Colonic mucosa (tissue), 4 donors: ENCODE data around the gene SERPINB6. TPM values are rescaled to one million over a fixed set of nuclear protein-coding genes. Genes with fewer than 3 reads are reported as not detected.
A peak's percentile ranks its signal among the peaks of the same experiment; 100 is the strongest.
"Not testable (repeated sequence)": the region's sequence is repeated elsewhere in the genome, so short reads cannot be mapped to it uniquely, and the experiment has no call there.

Source experiments
- DNase-seq: peaks from one replicate; pipeline ENCODE4 v3.0.0-alpha.2; 2020
- H3K27ac ChIP-seq: fragments of 200-600 bp; one replicate; pipeline ENCODE4 v1.8.0; 2021
- H3K27me3 ChIP-seq: fragments of 200-600 bp; one replicate; pipeline ENCODE4 v1.8.0; 2021
- H3K36me3 ChIP-seq: fragments of 200-600 bp; one replicate; pipeline ENCODE4 v1.8.0; 2021
- H3K4me1 ChIP-seq: fragments of 200-600 bp; one replicate; pipeline ENCODE4 v1.8.0; 2021; ENCODE audit warnings: mild to moderate bottlenecking
- H3K4me3 ChIP-seq: fragments of 200-600 bp; one replicate; pipeline ENCODE4 v1.8.0; 2021
- H3K9ac ChIP-seq, 2 donors: one replicate each; pipeline ENCODE4 v1.7.0; 2013; ENCODE audit warnings: control low read depth in 2 of 2, low read depth in 2 of 2, low read length in 2 of 2
- H3K9me3 ChIP-seq: fragments of 200-600 bp; one replicate; pipeline ENCODE4 v1.8.0; 2021
- CTCF ChIP-seq: fragments of 200-600 bp; IDR thresholded peaks from one replicate; pipeline ENCODE4 v1.8.0; 2022; ENCODE audit warnings: antibody characterized with exemption, mild to moderate bottlenecking
- intact Hi-C: fragments of 100-400 bp; cut with DNase I; formaldehyde crosslinking; loops from one replicate; pipeline ENCODE4 v1.14.1; 2022
- total RNA-seq, 2 donors: library from RNA; stranded (reverse); fragmentation: NEBNext Ultra II Directional in 1 of 2; extraction: Animal tissue kit (Norgen Biotek cat#: 25700) in 1 of 2; gene quantifications; one replicate each; pipeline ENCODE4 v1.2.1, GENCODE V29; 2021
- donor health status: healthy.
- donor health status: DM: no; HTN: no; CAD: no.
- donor health status: DM: no; HTN: no; CAD: no.

The SERPINB6 gene
- total RNA-seq, 2 donors from 2014 or later, result 139 to 285 TPM

DNA sequence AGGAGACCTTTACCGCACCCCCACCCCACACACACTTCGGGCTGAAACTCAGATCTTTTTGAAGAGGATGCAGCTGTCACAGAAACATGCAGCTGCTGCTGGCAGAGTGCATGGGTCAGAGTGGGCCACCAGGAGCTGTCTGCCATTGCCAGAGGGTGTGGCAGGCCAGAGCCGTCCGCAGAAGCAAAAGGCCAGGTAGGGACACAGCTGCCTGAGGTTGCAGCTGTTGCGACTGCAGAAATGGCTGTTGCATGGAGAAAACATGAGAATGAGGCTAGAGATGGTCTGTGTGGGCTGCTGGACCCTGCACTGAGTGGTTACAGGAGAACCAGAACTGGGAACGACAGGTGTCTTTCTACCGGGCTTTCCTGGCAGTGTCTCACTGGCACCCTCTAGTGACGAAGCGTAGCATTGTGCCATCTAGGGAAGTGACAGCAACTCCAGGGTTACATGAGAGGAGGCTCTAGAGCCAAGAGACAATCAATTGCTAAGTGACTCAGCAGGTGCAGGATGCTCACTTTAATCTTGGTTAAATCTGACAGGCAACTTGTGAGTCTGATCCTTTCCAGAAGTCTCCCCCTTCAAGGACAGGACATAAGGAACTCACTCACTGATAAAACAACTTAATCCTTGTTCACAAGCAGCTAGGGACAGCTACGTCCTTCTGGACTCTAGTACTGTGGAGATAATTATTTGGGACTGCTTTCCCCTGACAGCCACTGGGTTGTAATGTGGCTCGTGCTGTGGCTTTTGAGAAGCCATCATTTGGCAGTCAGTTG, 39.2 kb downstream of the SERPINB6 start:
- no peaks in the 10 kb centered on the region for H3K27me3 ChIP-seq
- peak; percentile 91 for TF ChIP-seq CTCF
- peak overlapping the region; percentile 17 for H3K4me3 ChIP-seq
- H3K9ac ChIP-seq, result peak overlapping the region in 1 of 2 donors; percentile 49
- no peaks in the 10 kb centered on the region for H3K4me1 ChIP-seq
- H3K27ac ChIP-seq, result no peak overlapping the region
- DNase-seq, result peak; percentile 92
- intact Hi-C loops, result loop anchor here (5.0 kb wide), 2 partner anchors 80 to 145 kb away; no protein-coding TSS in a partner anchor
- no peaks in the 10 kb centered on the region for H3K36me3 ChIP-seq
- no peaks in the 10 kb centered on the region for H3K9me3 ChIP-seq

DNA sequence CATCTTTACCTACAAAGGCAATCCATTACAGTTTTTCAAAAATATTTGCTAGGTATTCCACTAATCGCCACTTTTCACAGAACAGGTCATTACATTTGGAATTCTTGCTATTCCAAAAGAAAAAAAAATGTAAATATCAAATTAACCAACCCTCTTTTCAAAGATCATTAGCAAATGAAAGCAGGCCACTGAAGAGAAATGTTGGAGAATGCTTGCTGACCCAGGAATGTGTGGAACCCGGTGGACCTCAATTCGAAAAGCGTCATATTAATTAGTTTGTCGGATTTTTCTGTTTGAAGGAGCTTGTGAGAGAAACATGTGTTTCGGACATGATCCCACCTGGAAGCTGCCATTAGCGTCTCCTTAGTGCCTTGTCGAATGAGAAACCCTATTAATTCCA, 40.3 kb downstream of the SERPINB6 start:
- no peak overlapping the region for H3K27ac ChIP-seq
- DNase-seq, result peak; percentile 7
- intact Hi-C loops, result loop anchor here (5.0 kb wide), 2 partner anchors 79 to 144 kb away; no protein-coding TSS in a partner anchor
- no peaks in the 10 kb centered on the region for H3K36me3 ChIP-seq
- H3K4me1 ChIP-seq, result no peaks in the 10 kb centered on the region
- no peak overlapping the region for H3K9ac ChIP-seq
- TF ChIP-seq CTCF, result no peak
- no peaks in the 10 kb centered on the region for H3K9me3 ChIP-seq
- no peaks in the 10 kb centered on the region for H3K27me3 ChIP-seq
- no peak overlapping the region for H3K4me3 ChIP-seq

DNA sequence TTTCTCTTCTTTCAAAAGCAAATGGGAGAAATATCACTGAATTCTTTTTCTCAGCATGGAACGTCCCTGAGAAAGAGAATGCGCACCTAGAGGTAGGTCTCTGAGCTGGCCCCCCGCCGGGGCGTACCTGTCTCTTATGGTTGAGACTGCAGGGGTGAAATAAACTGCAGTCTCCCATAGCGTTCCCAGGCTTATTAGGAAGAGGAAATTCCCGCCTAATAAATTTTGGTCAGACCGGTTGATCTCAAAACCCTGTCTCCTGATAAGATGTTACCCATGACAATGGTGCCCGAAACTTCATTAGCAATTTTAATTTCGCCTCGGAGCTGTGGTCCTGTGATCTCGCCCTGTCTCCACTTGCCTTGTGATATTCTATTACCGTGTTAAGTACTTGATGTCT, 43.4 kb downstream of the SERPINB6 start:
- peak; percentile 7 for DNase-seq
- intact Hi-C loops, H3K27ac ChIP-seq, H3K4me1 ChIP-seq, H3K9me3 ChIP-seq, H3K4me3 ChIP-seq, H3K36me3 ChIP-seq, H3K27me3 ChIP-seq, H3K9ac ChIP-seq: not testable (repeated sequence)

DNA sequence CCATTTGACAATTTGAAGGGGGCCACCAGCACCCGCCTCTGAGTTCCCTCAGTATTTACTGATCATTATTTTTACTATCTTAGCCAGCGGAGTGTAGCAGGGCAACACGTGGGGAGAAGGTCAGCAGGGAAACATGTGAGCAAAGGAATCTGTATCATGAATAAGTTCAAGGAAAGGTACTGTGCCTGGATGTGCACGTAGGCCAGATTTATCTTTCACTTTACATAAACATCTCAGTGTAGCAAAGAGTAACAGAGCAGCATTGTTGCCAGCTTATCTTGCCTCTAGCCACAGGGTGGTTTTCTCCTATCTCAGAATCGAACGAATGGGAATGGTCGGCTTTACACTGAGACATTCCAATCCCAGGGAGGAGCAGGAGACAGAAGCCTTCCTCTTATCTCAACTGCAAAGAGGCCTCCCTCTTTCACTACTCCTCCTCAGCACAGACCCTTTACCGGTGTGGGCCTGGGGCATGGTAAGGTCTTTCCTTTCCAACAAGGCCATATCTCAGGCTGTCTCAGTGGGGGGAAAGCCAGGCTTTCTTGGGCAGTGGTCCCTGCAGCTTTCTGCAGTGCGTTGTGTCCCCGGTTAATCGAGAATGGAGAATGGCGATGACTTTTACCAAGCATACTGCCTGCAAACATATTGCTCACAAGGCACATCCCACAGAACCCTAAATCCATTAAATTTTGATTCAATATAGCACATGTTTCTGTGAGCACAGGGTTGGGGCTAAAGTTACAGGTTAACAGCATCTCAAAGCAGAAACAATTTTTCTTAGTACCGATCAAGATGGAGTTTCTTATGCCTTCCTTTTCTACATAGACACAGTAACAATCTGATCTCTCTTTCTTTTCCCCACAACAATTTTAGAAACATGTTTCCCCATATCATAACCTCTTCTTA, 45.3 kb downstream of the SERPINB6 start:
- H3K4me3 ChIP-seq, intact Hi-C loops, H3K27ac ChIP-seq, H3K9me3 ChIP-seq, H3K4me1 ChIP-seq, H3K27me3 ChIP-seq, H3K9ac ChIP-seq, H3K36me3 ChIP-seq: not testable (repeated sequence)
- peak; percentile 3 for DNase-seq

DNA sequence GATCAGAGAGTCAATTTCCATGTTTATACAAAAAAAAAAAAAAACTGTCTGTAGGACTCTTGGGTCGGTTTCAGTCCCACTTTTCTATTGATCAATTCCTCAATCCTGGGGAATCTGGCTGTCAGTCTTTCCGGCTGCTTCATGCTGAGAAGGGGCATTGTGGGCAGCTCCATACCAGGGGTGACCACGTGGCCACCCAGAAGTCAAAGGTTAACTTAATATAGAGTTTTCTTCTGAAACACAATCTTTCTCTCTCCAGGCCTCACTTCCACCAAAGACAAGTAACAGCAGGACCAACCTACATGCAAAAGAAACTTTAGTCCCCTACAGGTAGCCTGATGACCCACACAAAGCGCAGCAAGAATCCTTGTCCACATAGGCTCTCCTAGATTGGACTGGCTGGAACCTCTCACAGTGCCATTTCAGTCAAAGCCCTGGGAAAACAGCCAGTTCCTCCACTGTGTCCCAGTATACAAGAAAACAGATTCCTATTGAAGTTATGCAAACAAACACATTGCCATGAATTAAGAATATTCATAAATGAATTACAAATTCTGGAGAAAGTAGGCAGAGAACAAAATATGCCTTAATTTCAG, 49.7 kb downstream of the SERPINB6 start:
- H3K4me3 ChIP-seq, result no peak overlapping the region
- H3K36me3 ChIP-seq, result no peaks in the 10 kb centered on the region
- no peaks in the 10 kb centered on the region for H3K9me3 ChIP-seq
- no peak for TF ChIP-seq CTCF
- H3K4me1 ChIP-seq, result no peaks in the 10 kb centered on the region
- no peak overlapping the region for H3K9ac ChIP-seq
- intact Hi-C loops, result no loop called here
- no peaks in the 10 kb centered on the region for H3K27me3 ChIP-seq
- DNase-seq, result peak; percentile 13
- no peak overlapping the region for H3K27ac ChIP-seq

DNA sequence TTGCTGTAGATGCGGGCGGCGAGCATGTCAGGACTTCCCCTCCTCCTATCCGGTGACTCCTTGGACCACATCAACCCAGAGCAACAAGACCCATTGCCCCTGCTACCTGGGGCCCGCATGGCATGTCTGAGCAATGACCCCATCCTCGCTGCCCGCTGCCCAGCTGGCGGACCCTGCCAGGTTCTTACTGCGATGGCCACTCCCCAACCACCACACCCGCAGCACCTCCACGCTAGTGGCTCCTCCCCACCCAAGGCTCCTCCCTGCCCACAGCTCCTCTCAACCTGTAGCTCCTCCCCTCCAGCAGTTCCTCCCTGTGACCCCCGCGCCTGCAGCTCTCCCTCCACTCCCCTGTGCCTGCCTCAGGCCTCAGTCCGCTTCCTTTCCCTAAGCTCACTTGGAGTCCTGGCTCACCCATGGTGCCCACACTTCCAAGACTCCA, 50.7 kb downstream of the SERPINB6 start:
- TF ChIP-seq CTCF, result no peak
- H3K4me3 ChIP-seq, result no peak overlapping the region
- peak; percentile 15 for DNase-seq
- intact Hi-C loops, result no loop called here
- no peaks in the 10 kb centered on the region for H3K4me1 ChIP-seq
- no peaks in the 10 kb centered on the region for H3K36me3 ChIP-seq
- H3K27me3 ChIP-seq, result no peaks in the 10 kb centered on the region
- no peak overlapping the region for H3K27ac ChIP-seq
- H3K9ac ChIP-seq, result no peak overlapping the region
- H3K9me3 ChIP-seq, result no peaks in the 10 kb centered on the region
